ENCODE measurements around the gene ODF4. TPM values are rescaled to one million over a fixed set of nuclear protein-coding genes. Genes with fewer than 3 reads are reported as not detected.

ODF4 gene
- total and polyA plus RNA-seq, 2 of the 13 experiments (the other 11 are each of a cell fraction or from before 2014, with no cell fraction given): not detected

DNA sequence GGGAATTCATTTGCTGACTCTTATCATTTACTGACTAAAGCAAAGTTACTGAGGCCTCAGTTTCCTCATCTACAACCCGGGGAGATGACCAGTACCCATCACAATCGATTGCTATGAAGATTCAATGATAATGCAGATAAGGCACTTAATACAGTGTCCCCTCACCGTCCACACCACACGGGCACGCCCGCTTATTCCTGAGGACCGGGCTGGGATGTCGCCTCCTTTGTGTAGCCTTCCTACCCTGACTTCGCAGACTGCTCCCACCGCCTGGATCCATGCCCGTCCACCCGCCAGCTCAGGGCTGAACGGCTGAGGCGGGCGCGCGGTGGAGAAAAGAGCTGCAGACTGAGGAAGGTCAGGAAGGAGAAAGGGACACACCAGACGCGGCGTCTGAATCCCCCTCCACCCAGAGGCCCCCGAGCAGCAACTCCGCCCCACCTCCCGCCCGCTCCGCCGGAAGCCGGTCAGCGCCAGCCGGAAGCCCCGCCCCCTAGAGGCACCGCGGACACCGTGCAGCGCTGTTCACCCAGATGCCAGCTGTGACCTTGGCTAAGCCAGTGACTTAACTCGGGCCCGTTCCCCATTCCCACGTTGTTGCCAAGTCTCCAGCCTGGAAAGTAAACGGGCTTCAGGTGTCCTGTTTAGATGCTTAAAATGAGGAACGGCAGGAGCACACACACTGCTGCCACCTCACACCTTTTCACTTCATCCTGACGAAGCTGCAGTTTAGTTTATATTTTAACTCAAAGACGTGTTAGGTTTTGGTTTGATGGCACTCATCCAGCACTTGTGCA lies 36.8 kb downstream of the ODF4 start, which contains the start of gene KRABD2 (continued):
- TF ChIP-seq ZNF781 (CRISPR knock-in tag; IDR thresholded peaks at IDR 0.05; ENCODE audit: borderline replicate concordance, not compliant biosample characterization): peak; percentile 30
- no peak for TF ChIP-seq SNRNP70 (IDR thresholded peaks at IDR 0.05; ENCODE audit: low read depth, low read length)
- TF ChIP-seq ZNF160 (CRISPR knock-in tag; IDR thresholded peaks at IDR 0.05): no peak
- TF ChIP-seq, protein P1, sequence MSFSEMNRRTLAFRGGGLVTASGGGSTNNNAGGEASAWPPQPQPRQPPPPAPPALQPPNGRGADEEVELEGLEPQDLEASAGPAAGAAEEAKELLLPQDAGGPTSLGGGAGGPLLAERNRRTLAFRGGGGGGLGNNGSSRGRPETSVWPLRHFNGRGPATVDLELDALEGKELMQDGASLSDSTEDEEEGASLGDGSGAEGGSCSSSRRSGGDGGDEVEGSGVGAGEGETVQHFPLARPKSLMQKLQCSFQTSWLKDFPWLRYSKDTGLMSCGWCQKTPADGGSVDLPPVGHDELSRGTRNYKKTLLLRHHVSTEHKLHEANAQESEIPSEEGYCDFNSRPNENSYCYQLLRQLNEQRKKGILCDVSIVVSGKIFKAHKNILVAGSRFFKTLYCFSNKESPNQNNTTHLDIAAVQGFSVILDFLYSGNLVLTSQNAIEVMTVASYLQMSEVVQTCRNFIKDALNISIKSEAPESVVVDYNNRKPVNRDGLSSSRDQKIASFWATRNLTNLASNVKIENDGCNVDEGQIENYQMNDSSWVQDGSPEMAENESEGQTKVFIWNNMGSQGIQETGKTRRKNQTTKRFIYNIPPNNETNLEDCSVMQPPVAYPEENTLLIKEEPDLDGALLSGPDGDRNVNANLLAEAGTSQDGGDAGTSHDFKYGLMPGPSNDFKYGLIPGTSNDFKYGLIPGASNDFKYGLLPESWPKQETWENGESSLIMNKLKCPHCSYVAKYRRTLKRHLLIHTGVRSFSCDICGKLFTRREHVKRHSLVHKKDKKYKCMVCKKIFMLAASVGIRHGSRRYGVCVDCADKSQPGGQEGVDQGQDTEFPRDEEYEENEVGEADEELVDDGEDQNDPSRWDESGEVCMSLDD (CRISPR knock-in tag; IDR thresholded peaks at IDR 0.05; ENCODE audit: borderline replicate concordance): peak; percentile 68; the same call in 1 of the 2 replicates
- peak; percentile 79 for TF ChIP-seq ASH2L (IDR thresholded peaks at IDR 0.05; ENCODE audit: insufficient read length, low read depth, low read length)
- no peak; the same call in 1 of the 2 replicates for TF ChIP-seq ONECUT2 (CRISPR knock-in tag; IDR thresholded peaks at IDR 0.05)
- no peak for TF ChIP-seq ZNF737 (CRISPR knock-in tag; IDR thresholded peaks at IDR 0.05; ENCODE audit: borderline replicate concordance)
- peak; percentile 24; the same call in 1 of the 2 replicates for TF ChIP-seq RFX5 (IDR thresholded peaks at IDR 0.05; ENCODE audit: low read depth, low read length)
- TF ChIP-seq SYNCRIP (IDR thresholded peaks at IDR 0.05; ENCODE audit: insufficient read depth, low read depth, low read length): no peak
- TF ChIP-seq, protein P2, sequence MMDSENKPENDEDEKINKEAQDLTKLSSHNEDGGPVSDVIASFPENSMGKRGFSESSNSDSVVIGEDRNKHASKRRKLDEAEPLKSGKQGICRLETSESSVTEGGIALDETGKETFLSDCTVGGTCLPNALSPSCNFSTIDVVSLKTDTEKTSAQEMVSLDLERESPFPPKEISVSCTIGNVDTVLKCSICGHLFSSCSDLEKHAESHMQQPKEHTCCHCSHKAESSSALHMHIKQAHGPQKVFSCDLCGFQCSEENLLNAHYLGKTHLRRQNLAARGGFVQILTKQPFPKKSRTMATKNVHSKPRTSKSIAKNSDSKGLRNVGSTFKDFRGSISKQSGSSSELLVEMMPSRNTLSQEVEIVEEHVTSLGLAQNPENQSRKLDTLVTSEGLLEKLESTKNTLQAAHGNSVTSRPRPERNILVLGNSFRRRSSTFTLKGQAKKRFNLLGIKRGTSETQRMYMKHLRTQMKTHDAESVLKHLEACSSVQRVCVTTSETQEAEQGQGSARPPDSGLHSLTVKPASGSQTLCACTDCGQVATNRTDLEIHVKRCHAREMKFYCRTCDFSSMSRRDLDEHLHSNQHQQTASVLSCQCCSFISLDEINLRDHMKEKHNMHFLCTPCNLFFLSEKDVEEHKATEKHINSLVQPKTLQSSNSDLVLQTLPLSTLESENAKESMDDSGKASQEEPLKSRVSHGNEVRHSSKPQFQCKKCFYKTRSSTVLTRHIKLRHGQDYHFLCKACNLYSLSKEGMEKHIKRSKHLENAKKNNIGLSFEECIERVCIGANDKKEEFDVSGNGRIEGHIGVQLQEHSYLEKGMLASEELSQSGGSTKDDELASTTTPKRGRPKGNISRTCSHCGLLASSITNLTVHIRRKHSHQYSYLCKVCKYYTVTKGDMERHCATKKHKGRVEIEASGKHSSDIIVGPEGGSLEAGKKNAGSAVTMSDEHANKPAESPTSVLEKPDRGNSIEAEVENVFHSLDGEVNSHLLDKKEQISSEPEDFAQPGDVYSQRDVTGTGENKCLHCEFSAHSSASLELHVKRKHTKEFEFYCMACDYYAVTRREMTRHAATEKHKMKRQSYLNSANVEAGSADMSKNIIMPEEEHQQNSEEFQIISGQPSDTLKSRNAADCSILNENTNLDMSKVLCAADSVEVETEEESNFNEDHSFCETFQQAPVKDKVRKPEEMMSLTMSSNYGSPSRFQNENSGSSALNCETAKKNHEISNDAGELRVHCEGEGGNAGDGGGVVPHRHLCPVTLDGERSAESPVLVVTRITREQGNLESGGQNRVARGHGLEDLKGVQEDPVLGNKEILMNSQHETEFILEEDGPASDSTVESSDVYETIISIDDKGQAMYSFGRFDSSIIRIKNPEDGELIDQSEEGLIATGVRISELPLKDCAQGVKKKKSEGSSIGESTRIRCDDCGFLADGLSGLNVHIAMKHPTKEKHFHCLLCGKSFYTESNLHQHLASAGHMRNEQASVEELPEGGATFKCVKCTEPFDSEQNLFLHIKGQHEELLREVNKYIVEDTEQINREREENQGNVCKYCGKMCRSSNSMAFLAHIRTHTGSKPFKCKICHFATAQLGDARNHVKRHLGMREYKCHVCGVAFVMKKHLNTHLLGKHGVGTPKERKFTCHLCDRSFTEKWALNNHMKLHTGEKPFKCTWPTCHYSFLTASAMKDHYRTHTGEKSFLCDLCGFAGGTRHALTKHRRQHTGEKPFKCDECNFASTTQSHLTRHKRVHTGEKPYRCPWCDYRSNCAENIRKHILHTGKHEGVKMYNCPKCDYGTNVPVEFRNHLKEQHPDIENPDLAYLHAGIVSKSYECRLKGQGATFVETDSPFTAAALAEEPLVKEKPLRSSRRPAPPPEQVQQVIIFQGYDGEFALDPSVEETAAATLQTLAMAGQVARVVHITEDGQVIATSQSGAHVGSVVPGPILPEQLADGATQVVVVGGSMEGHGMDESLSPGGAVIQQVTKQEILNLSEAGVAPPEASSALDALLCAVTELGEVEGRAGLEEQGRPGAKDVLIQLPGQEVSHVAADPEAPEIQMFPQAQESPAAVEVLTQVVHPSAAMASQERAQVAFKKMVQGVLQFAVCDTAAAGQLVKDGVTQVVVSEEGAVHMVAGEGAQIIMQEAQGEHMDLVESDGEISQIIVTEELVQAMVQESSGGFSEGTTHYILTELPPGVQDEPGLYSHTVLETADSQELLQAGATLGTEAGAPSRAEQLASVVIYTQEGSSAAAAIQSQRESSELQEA (CRISPR knock-in tag; IDR thresholded peaks at IDR 0.05; ENCODE audit: not compliant biosample characterization): peak; percentile 73
- no peak; the same call in none of the 2 replicates for TF ChIP-seq ZMYM4 (CRISPR knock-in tag; IDR thresholded peaks at IDR 0.05)
- TF ChIP-seq KDM4B (CRISPR knock-in tag; IDR thresholded peaks at IDR 0.05): no peak
- TF ChIP-seq ZNF256 (CRISPR knock-in tag; conservative IDR thresholded peaks at IDR 0.05): no peak
- 0 out of 2 replicates have a peak, but pooled peaks have one; percentile 70 for TF ChIP-seq ZNF296 (CRISPR knock-in tag; conservative IDR thresholded peaks at IDR 0.05)
- TF ChIP-seq ZSCAN30 (CRISPR knock-in tag; IDR thresholded peaks at IDR 0.05): no peak
- peak; percentile 65 for TF ChIP-seq RXRB (CRISPR knock-in tag; IDR thresholded peaks at IDR 0.05; ENCODE audit: borderline replicate concordance)
